ENCODE data around the gene XK. TPM values are rescaled to one million over a fixed set of nuclear protein-coding genes. Genes with fewer than 3 reads are reported as not detected.
A peak's percentile ranks its signal among the peaks of the same experiment; 100 is the strongest.

XK gene
- total RNA-seq, 1 donor from 2014 or later = 8.9 TPM

DNA sequence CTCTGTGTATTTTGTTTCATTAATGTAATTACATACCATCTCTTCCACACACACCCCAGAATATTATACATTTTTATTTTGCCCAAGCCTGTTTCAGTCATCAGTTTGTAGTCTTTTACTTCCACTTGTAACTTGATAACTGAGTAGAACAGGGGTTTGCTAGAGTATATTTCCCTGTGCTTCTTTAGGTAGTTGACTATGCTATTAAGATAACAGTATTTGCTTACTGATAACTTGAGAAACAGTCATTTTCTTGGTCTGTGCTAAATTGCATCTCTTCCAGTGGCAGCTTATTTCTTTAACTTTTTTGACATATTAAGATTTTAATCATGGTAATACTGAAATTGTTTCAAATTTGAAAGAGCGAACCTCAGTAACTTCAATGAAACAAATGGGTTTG lies 7.0 kb upstream of the XK start:
- Histone ChIP-seq H3K27me3 (ENCODE audit: control insufficient read depth in 3 of 3, insufficient read depth in 3 of 3, low read length in 3 of 3) (peaks cover 0 to 3% (median 0%) of the 10 kb centered on the region in 3 donors), H3K4me1 (ENCODE audit: control insufficient read depth in 3 of 3, insufficient read depth in 3 of 3, low read length in 3 of 3) (no peaks in the 10 kb centered on the region), H3K4me3 (ENCODE audit: low read length in 3 of 3) (no peak overlapping the region), H3K36me3 (ENCODE audit: control insufficient read depth in 3 of 3, insufficient read depth in 3 of 3, low read length in 3 of 3) (no peaks in the 10 kb centered on the region), H3K9ac (ENCODE audit: low read depth in 1 of 3, low read length in 3 of 3) (no peak overlapping the region), H3K9me3 (ENCODE audit: control insufficient read depth in 3 of 3, low read length in 3 of 3) (no peaks in the 10 kb centered on the region), H3K27ac (ENCODE audit: low read depth, low read length) (no peak overlapping the region)

DNA sequence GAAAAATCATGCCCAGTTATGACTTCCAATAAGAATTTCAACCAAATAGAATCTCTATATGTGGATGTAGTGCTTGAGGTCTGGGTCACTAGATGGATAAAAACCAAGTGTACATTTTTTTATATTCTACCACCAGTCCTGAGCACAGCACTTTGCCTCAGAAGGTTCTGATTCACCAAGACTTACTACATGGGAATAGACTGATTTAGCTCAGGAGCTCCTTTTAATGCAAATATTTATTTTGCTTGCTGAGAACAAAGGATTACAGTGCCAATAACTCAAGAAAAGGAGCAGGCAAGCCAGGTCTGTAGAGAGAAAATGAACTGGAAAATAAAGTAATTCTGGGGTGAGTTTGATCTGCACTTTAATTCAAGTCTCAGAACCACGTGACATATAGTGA lies 6.4 kb upstream of the XK start:
- Histone ChIP-seq H3K27ac (ENCODE audit: low read depth, low read length) (no peak overlapping the region), H3K36me3 (ENCODE audit: control insufficient read depth in 3 of 3, insufficient read depth in 3 of 3, low read length in 3 of 3) (no peaks in the 10 kb centered on the region), H3K4me3 (ENCODE audit: low read length in 3 of 3) (no peak overlapping the region)

DNA sequence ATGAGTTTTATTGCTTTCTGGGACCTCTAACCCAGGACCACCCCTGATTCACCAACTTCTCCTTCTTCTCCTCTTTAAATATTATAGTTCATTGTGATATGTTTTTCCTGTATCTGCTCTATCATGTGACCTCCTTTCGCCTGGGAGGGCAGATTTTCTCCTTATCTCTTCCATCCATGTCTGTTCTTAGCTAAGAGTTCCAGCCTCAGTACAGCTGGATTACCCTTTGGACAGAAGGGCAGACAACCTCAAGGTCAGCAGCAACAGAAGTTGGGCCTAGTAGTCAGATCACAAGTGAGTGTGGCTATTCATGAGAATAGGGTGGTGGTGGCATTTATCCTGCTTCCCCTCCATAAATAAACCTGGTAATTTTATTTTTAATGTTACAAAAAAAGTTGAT lies 5.7 kb upstream of the XK start:
- no peak overlapping the region for H3K9ac ChIP-seq (ENCODE audit: low read depth in 1 of 3, low read length in 3 of 3)
- no peak overlapping the region for H3K4me3 ChIP-seq (ENCODE audit: low read length in 3 of 3)
- peaks cover 0 to 3% (median 0%) of the 10 kb centered on the region in 3 donors for H3K4me1 ChIP-seq (ENCODE audit: control insufficient read depth in 3 of 3, insufficient read depth in 3 of 3, low read length in 3 of 3)
- peaks cover 0 to 3% (median 0%) of the 10 kb centered on the region in 3 donors for H3K27me3 ChIP-seq (ENCODE audit: control insufficient read depth in 3 of 3, insufficient read depth in 3 of 3, low read length in 3 of 3)
- no peaks in the 10 kb centered on the region for H3K36me3 ChIP-seq (ENCODE audit: control insufficient read depth in 3 of 3, insufficient read depth in 3 of 3, low read length in 3 of 3)
- no peak overlapping the region for H3K27ac ChIP-seq (ENCODE audit: low read depth, low read length)
- no peaks in the 10 kb centered on the region for H3K9me3 ChIP-seq (ENCODE audit: control insufficient read depth in 3 of 3, low read length in 3 of 3)

More for the DNA sequence above, 6.4 kb upstream of the XK start:
- Histone ChIP-seq H3K27me3 (ENCODE audit: control insufficient read depth in 3 of 3, insufficient read depth in 3 of 3, low read length in 3 of 3) (peaks cover 0 to 3% (median 0%) of the 10 kb centered on the region in 3 donors), H3K4me1 (ENCODE audit: control insufficient read depth in 3 of 3, insufficient read depth in 3 of 3, low read length in 3 of 3) (peaks cover 0 to 3% (median 0%) of the 10 kb centered on the region in 3 donors), H3K9me3 (ENCODE audit: control insufficient read depth in 3 of 3, low read length in 3 of 3) (no peaks in the 10 kb centered on the region), H3K9ac (ENCODE audit: low read depth in 1 of 3, low read length in 3 of 3) (no peak overlapping the region)

DNA sequence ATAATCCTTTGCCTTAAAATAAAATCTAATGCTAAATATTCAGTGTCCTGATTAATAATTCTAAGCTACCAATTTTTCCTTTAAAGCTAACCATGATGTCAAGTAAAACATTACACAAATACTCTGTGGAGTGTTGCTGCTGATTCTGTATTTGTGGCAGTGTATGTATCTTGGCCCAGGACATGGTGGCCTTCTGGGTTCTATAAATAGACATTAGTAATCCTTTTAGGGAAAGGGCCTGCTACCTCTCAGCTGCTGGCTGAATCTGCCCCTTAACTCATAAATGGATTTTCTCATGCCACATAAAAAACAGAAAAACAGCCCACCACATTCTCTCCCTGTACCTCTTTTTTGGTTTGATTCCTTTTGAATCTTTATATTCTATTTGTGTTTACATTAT lies 1.2 kb upstream of the XK start:
- Histone ChIP-seq H3K9ac (ENCODE audit: low read depth in 1 of 3, low read length in 3 of 3) (peak overlapping the region in 1 of 3 donors; percentile 10), H3K9me3 (ENCODE audit: control insufficient read depth in 3 of 3, low read length in 3 of 3) (no peaks in the 10 kb centered on the region), H3K4me1 (ENCODE audit: control insufficient read depth in 3 of 3, insufficient read depth in 3 of 3, low read length in 3 of 3) (peaks cover 2 to 5% (median 3%) of the 10 kb centered on the region in 3 donors), H3K4me3 (ENCODE audit: low read length in 3 of 3) (no peak overlapping the region), H3K27me3 (ENCODE audit: control insufficient read depth in 3 of 3, insufficient read depth in 3 of 3, low read length in 3 of 3) (no peaks in the 10 kb centered on the region), H3K36me3 (ENCODE audit: control insufficient read depth in 3 of 3, insufficient read depth in 3 of 3, low read length in 3 of 3) (no peaks in the 10 kb centered on the region), H3K27ac (ENCODE audit: low read depth, low read length) (peak overlapping the region; percentile 55)

DNA sequence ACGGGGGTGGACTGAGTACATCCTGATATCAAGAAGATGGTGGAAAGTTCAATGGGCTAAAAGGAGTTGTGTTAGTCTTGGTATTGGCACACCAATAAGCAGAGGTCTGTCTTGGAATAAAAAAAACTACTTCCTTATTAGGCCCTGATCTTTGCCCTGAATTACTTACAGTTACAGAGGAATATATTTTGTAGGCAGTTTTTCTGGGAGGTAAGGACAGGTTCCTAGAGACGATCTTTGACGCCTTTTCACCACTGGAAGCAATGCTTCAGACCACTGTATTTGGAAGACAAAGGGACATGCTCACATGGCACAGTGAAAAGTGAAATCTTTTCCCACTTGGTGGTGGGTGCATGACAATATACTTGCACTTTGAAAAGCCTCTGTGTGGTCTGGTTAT lies 618 bp upstream of the XK start:
- Histone ChIP-seq H3K9ac (ENCODE audit: low read depth in 1 of 3, low read length in 3 of 3) (peak overlapping the region in 2 of 3 donors; percentile 20 to 29), H3K4me3 (ENCODE audit: low read length in 3 of 3) (peak overlapping the region in 1 of 3 donors; percentile 73), H3K36me3 (ENCODE audit: control insufficient read depth in 3 of 3, insufficient read depth in 3 of 3, low read length in 3 of 3) (no peaks in the 10 kb centered on the region), H3K4me1 (ENCODE audit: control insufficient read depth in 3 of 3, insufficient read depth in 3 of 3, low read length in 3 of 3) (peaks cover 2 to 5% (median 3%) of the 10 kb centered on the region in 3 donors), H3K27ac (ENCODE audit: low read depth, low read length) (peak overlapping the region; percentile 55), H3K9me3 (ENCODE audit: control insufficient read depth in 3 of 3, low read length in 3 of 3) (no peaks in the 10 kb centered on the region), H3K27me3 (ENCODE audit: control insufficient read depth in 3 of 3, insufficient read depth in 3 of 3, low read length in 3 of 3) (no peaks in the 10 kb centered on the region)

DNA sequence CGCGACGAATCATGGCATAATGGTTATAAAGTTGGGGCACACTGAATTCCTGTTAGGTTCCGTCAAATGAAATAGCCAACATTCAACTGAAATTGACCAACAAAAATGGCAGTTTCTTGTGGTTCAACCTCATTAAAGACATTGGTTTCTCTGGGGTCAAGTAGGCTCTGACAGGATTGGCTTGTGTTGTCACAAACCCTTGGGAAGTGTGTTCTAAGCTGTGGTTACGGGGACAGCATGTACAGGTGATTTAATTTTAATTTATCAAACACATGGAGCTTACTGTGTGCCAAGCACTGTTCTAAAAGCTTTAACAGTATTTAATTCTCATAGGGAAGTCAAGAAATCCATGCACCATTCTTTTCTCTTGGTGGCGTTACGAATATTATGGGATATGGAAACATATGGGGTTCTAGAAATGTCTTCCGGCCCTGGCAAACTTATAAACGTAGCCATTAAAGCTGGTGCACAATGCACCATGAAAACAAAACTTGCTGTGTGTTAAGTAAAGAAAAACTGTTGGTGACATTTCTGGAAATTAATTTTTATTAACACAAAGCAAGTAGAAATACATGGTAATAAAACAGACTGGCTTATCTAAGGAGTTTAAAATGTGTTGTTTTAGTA lies 891 bp downstream of the XK start:
- Histone ChIP-seq H3K27me3 (ENCODE audit: control insufficient read depth in 3 of 3, insufficient read depth in 3 of 3, low read length in 3 of 3) (no peaks in the 10 kb centered on the region), H3K9ac (ENCODE audit: low read depth in 1 of 3, low read length in 3 of 3) (peak overlapping the region; percentile 52 to 86 (median 61)), H3K9me3 (ENCODE audit: control insufficient read depth in 3 of 3, low read length in 3 of 3) (no peaks in the 10 kb centered on the region), H3K36me3 (ENCODE audit: control insufficient read depth in 3 of 3, insufficient read depth in 3 of 3, low read length in 3 of 3) (no peaks in the 10 kb centered on the region), H3K27ac (ENCODE audit: low read depth, low read length) (peak overlapping the region; percentile 55), H3K4me1 (ENCODE audit: control insufficient read depth in 3 of 3, insufficient read depth in 3 of 3, low read length in 3 of 3) (peaks cover 2 to 5% (median 3%) of the 10 kb centered on the region in 3 donors), H3K4me3 (ENCODE audit: low read length in 3 of 3) (peak overlapping the region; percentile 66 to 76 (median 73))

DNA sequence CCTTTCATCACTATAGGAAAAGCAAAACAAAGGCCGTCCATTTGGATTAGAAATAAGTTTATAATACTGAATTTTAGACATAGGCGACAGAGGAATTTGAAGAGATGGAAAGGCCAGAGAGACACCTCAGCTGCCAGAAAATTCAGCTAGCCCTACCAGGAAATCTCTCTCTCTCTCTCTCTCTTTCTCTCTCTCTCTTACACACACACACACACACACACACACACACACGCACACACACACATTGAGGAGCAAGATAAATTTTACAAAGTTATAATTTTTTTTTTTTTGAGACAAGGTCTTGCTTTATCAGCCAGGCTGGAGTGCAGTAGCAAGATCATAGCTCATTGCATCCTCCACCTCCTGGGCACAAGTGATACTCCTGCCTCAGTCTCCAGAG lies 1.4 kb downstream of the XK start:
- Histone ChIP-seq H3K27ac (ENCODE audit: low read depth, low read length) (no peak overlapping the region), H3K4me3 (ENCODE audit: low read length in 3 of 3) (no peak overlapping the region), H3K4me1 (ENCODE audit: control insufficient read depth in 3 of 3, insufficient read depth in 3 of 3, low read length in 3 of 3) (peaks cover 2 to 5% (median 3%) of the 10 kb centered on the region in 3 donors), H3K27me3 (ENCODE audit: control insufficient read depth in 3 of 3, insufficient read depth in 3 of 3, low read length in 3 of 3) (no peaks in the 10 kb centered on the region), H3K36me3 (ENCODE audit: control insufficient read depth in 3 of 3, insufficient read depth in 3 of 3, low read length in 3 of 3) (no peaks in the 10 kb centered on the region), H3K9me3 (ENCODE audit: control insufficient read depth in 3 of 3, low read length in 3 of 3) (no peaks in the 10 kb centered on the region), H3K9ac (ENCODE audit: low read depth in 1 of 3, low read length in 3 of 3) (no peak overlapping the region)

DNA sequence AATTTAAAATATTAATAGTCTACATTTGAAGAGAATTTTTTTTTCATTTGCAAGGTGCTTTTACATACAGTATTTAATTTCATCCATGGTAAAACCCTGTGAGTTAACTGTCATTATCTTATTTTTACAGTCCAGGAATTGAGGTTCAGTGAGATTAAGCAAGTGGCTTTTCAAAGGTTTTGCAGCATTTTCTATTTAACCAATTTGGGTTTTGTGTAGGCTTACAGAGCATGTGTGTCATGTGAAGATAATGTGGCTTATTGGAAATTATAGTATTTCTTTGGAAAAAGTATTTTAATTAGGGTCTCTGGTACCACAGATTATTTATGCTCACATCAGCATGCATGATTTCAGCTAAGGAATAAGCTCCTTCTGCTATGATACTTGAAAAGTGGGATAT lies 4.5 kb downstream of the XK start:
- no peak overlapping the region for H3K4me3 ChIP-seq (ENCODE audit: low read length in 3 of 3)
- H3K9ac ChIP-seq (ENCODE audit: low read depth in 1 of 3, low read length in 3 of 3) = no peak overlapping the region
- no peak overlapping the region for H3K27ac ChIP-seq (ENCODE audit: low read depth, low read length)
- peaks cover 2 to 5% (median 3%) of the 10 kb centered on the region in 3 donors for H3K4me1 ChIP-seq (ENCODE audit: control insufficient read depth in 3 of 3, insufficient read depth in 3 of 3, low read length in 3 of 3)
- no peaks in the 10 kb centered on the region for H3K36me3 ChIP-seq (ENCODE audit: control insufficient read depth in 3 of 3, insufficient read depth in 3 of 3, low read length in 3 of 3)
- no peaks in the 10 kb centered on the region for H3K27me3 ChIP-seq (ENCODE audit: control insufficient read depth in 3 of 3, insufficient read depth in 3 of 3, low read length in 3 of 3)
- H3K9me3 ChIP-seq (ENCODE audit: control insufficient read depth in 3 of 3, low read length in 3 of 3) = no peaks in the 10 kb centered on the region

DNA sequence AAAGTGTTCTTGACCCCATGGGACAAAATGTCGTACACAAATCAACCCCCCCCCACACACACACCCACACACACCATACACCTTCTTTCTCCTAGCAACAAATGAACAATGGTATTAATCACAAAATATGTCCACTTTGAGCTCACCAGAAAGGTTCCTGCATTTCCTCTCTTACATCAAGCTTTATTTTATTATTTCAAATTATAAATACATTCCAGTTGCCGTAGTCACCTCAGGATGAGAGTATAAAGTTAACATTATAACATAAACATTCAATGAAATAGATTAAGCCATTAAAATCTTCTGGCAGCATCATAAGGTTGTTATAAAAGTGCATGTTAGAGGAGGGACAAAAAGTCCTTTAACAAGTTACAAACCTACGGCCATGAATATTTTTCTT lies 7.3 kb downstream of the XK start:
- Histone ChIP-seq H3K27ac (ENCODE audit: low read depth, low read length) (no peak overlapping the region), H3K4me3 (ENCODE audit: low read length in 3 of 3) (no peak overlapping the region), H3K9me3 (ENCODE audit: control insufficient read depth in 3 of 3, low read length in 3 of 3) (no peaks in the 10 kb centered on the region), H3K36me3 (ENCODE audit: control insufficient read depth in 3 of 3, insufficient read depth in 3 of 3, low read length in 3 of 3) (no peaks in the 10 kb centered on the region), H3K27me3 (ENCODE audit: control insufficient read depth in 3 of 3, insufficient read depth in 3 of 3, low read length in 3 of 3) (no peaks in the 10 kb centered on the region), H3K4me1 (ENCODE audit: control insufficient read depth in 3 of 3, insufficient read depth in 3 of 3, low read length in 3 of 3) (peaks cover 0 to 3% (median 0%) of the 10 kb centered on the region in 3 donors), H3K9ac (ENCODE audit: low read depth in 1 of 3, low read length in 3 of 3) (no peak overlapping the region)

DNA sequence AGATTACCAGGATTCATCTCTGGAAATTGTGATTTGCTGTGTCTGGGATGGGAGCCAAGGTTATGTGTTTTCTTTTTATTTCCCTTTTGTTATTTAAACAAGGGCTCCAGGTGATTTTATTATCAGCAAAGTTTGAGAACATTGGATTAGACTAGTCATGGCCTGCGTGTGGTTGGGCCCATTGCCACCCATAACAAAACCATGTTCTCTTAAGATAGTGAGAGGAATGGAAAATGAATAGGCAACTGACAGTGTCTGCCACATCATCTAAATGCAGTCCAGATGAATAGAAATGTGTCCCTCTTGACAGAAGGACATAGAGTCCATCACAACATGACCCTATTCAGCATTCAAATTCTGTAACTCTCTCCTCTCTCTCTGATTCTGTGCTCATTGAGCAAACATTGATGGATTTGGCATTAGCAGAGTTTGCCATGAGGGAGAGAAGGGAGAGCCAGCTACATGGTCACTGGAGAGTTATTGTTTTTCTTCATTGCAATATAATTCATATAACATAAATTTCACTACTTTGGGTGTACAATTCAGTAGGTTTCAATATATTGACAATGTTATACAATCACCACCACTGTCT lies 11.7 kb downstream of the XK start:
- Histone ChIP-seq H3K27ac (ENCODE audit: low read depth, low read length) (no peak overlapping the region), H3K4me3 (ENCODE audit: low read length in 3 of 3) (no peak overlapping the region), H3K36me3 (ENCODE audit: control insufficient read depth in 3 of 3, insufficient read depth in 3 of 3, low read length in 3 of 3) (no peaks in the 10 kb centered on the region), H3K9ac (ENCODE audit: low read depth in 1 of 3, low read length in 3 of 3) (no peak overlapping the region), H3K27me3 (ENCODE audit: control insufficient read depth in 3 of 3, insufficient read depth in 3 of 3, low read length in 3 of 3) (no peaks in the 10 kb centered on the region), H3K4me1 (ENCODE audit: control insufficient read depth in 3 of 3, insufficient read depth in 3 of 3, low read length in 3 of 3) (peaks cover 9 to 25% (median 9%) of the 10 kb centered on the region in 3 donors), H3K9me3 (ENCODE audit: control insufficient read depth in 3 of 3, low read length in 3 of 3) (no peaks in the 10 kb centered on the region)

Data from skeletal muscle tissue (tissue), 4 donors.